Activated CD8-positive, alpha-beta memory T cell treated with anti-CD3 and anti-CD28 coated beads for 48 hours (primary cell): ENCODE data around the gene IQGAP3.

Source experiments
- DNase-seq, 3 experiments: peaks; one replicate each; pipeline ENCODE4 v3.0.0-alpha.2; 2020; ENCODE audit warnings: low read depth in 2 of 3, low spot score in 2 of 3

IQGAP3 gene

DNA sequence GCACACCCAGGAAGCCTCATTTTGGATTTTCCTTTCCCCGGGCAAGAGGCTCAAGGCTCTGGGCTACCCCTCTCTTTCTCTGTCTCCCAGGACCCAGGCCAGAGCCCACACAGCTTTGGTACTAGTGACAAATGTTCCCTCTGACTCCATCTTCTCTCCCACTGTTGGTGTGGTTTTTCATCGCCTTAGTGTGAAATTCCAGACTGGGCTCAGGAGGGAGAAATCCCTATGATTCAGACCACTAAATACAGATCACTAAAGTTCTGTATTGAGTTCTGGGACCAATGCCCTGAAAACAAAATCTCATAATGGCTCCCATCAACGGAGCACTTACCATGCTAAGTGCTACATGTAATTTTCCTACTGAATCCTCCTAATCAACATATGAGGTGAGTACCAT is 26.1 kb downstream of the IQGAP3 start:
- DNase-seq, result no peak

DNA sequence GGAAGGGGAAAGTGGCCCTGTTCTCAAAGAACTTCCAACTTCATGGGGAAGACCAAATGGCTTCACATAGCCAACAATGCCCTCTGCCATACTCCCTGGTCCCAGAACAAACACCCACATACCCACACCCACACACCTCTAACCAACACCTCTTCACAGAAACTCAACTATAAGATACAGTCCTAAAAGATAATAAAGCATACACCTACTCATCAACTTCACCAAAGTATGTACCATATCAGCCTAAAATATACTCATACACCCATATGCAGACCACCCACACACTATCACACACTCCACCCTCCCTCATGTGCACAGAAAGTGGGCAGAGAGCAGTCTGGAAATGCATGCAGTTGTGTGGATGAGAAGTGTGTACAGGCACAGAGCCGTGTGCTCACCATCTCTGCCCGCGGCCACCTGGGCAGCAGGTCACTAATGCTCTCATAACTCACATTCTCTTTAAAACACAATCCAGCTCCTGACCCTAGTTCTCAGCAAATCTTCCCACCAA is 27.7 kb downstream of the IQGAP3 start:
- DNase-seq, result no peak

DNA sequence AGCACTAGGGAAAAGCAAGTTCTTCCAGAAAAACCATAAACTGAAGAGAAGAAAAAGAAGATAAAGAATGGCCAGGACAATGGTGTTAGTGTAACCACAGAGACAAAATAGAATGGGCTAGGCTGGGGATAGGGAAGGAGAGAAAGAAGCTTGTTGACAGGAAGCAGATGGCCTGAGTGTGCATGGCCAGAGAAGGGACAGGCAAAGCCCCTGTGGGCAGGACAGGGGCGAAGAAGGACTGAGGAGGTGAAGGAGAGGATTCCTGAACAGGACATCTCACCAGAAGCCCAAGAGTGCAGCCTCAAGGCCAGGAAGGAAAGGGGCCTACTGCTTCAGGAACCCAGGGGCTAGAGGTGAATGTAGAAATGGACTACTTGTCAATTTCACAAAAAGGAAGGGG is 29.3 kb downstream of the IQGAP3 start:
- DNase-seq, result no peak

DNA sequence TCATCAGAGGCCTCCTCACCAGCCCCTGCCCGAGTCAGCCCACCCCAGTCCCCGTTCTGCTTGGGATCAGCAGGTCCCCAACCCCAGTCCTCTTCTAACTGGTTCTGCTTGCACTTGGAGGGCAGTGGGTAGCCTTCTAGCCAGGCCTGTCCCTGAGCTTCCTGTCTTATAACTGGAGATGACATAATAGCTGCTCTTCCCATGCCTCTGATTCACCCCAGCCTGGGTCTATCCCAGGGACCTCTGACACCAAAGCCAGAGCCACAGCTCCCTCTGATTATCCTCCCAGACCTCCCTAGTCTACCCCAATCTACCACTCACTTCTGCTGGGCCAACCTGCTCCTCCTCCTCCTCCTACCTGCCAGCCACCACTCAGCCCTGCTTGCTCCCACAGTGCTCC is 31.4 kb downstream of the IQGAP3 start:
- no peak for DNase-seq

DNA sequence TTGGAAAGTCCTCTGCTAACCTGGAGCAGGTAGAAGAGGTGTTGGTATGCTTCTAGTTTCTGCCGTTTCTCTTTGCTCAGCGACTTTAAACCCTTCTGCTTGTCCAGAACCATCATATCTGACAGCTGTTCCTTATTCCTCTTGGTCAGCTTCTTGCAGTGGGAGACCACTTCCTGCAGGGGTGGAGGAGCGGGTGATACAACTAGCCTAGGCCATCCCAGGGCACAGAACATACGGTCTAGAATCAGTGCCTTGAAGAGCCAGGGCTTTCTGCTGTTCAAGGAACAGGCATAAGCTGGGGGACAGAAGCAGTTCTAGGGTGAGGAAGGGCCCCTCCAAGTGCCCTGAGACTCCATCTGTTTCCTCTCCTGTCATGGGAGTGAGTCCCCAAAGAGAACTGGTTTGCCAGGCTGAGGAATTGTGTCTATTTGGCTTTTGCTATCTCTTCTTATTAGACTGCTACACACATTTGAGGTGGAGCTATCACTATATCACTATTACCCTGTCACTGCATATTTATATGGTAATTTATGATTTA is 32.5 kb downstream of the IQGAP3 start:
- DNase-seq, result no peak

DNA sequence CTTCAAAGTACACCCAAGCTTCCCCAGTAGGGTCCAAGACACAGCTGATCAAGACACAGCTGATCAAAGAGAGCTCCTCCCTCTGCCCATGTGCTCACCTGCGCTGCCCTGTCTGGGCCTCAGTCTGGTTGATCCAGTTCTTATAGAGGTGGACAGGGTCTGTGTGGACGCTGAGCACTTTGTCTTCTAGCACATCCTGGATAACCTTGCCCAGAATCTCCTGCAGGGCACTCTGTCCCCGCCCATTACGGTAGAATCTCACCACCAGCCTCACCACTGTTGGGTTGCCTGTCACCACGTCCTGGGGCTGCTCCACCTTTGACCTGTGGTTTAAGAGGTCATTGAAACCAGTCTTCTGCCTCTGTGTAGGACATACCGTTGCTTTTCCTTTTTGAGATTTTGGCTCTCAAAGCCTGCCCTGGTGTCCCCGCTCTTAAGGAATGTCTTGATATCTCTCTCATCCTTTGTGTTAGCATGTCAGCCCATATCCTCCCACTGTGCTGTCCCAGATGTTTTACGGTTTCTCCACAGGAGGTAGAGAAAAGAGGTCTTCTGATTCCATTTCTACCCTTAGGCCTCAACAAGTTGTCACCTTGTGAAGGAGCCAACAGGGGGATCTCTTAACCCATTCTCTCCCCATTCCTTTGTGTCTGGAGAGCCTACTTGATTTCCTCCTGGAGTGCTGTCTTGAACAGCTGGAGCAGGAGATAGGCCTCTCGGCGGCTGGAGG is 33.5 kb downstream of the IQGAP3 start:
- DNase-seq, result no peak

DNA sequence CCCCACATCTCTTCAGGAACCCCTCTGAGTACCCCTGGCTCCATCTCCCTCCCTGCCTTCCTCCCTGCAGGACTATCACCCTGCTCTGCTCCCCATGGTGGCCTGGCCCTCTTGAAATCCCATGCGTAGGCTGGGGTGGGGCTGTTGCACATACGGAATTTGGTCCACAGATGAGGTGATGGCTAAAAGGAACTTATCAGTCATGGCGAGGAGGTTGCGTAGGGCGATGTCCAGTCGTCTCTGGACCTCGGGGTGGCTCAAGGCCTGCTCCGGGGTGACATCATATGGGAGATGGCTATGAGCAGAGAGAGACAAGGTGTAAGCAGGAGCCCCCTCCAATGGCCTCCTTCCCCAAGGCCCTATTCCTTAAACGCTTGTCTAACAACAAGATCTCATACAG is 35.3 kb downstream of the IQGAP3 start:
- DNase-seq, result no peak

DNA sequence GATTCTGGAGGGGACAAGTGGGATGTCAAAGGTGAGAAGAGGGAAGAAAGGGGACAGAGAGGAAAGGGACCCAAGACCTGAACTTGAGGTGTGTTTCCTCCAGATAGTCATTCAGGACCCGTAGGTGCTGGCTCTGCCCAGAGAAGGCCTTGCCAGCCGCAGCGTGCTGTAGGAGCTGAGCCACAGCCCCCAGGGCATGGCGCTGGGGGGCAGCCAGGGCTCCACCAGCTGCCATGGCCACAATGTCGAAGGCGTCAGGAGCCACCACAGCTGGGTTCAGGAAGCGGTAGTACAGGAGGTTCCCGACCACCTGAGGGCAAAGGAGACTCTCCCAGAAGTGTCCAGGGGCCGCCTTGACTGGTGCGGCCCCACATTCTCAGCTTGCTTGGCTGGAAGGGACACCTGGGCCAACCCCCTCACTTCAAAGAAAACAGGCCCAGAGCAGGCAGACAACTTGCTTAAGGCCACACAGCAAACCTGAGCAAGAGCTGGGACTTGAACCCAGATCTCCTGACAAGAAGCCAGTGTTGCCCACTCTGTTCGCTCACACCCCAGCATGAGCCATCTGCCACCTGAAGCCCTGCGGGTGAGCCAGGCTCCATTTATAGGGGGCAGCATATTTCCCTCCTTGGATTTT is 37.8 kb downstream of the IQGAP3 start:
- no peak for DNase-seq

DNA sequence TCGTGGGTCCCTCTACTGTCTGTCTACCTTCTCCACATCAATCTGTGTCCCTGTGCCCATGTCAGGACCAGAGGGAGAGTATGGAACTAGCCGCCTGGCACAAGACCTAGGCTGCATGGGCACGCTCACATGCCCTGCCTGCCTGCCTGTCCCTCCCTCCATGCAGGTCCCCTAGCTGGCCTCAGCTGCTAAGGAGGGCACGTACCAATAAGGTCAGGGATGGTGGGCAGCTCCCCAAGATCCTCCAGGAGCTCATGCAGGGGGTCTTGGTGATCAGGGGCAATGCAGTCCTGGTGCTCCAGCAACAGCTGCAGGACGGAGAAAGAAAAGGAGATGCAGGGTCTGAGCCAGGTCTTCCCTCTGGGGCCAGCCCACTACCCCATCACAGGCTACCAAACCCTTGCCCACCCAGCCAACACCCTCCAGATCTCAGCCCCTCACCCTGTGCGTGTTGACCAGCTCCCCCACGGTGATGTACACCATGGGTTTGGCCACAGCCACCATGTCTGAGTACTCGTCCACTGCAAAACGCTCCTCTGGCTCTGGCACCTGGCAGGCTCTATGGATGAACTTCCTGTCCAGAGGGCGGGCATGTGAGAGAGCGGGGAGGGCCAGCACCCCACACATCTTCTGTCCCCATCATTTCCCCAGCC is 38.7 kb downstream of the IQGAP3 start:
- DNase-seq, result no peak

DNA sequence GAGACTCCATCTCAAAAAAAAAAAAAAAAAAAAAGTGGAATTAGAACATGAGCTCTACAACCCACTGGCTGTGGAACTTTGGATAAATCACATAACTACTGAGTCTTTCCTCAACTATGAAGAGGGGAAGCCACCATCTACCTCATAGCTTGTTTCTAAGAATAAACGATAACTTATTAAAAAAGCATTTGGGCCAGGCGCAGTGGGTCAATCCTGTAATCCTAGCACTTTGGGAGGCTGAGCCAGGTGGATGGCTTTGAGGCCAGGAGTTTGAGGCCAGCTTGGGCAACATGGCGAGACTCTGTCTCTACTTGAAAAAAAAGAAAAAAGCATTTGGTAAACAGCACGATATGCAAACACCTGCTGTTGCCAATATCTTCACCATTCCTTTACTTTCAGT is 40.0 kb downstream of the IQGAP3 start:
- no peak for DNase-seq

DNA sequence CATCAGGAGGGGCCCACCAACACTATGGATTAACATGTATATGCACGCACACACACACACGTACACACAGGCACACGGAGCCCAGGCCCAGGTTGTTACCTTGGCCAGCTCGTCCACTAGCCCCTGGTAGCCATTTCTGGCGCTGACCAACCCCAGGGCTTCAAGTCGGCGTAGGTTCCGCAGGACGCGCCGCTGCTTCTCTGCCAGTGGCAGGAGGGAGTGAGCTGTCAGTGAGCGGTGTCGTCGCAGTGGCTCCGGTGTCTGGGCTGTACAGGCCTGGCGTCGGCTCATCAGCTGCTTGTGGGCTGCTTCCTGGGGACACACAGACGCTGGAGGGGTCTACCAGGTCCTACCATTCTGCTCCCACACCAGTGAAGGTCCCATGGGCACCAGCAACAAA is 42.4 kb downstream of the IQGAP3 start:
- DNase-seq, result no peak

DNA sequence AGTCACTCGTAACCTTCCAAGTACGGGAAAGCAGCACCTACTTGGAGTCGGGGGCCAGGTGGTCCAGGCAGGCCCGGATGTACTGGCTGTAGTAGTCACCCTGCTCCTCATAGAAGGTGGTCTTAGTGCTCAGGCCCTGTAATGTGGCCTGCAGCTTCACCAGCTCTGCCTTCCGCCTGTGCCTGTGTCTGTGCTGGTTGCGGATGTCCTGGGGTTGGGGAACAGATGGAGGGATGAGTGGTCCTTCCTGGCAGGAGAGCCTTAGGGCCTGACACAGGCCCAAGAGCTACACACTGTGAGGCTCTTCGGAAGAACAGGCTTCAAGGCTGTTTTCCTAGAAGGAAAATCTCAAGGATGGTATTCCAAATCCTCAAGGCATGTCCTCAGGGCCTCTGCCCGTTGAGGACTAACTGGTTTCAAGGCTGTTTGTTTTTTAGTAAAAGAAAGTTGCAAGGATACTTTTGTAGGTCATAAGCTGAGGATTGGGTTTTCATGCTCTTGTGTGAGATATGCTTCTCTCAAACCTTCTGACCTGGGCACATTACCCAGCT is 43.4 kb downstream of the IQGAP3 start:
- no peak for DNase-seq

DNA sequence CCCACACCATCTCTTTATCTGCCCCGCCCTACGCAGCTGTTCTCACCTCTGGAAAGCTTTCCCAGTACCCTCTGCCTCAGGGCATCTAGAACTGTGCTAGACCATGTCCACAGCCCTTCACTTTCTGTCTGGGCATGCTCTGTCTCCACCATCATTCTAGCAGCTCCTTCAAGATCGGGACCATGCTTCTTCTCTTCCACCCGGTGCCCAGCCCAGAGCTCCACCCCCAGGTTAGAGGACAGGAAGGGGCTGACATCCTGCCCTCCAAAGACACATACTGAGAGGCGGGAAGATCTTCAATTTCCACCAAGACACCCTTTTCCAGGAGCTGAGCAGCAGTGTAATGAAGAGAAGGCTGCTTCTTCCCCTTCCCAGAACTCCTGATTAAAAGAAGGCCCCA is 44.1 kb downstream of the IQGAP3 start:
- DNase-seq, result no peak

DNA sequence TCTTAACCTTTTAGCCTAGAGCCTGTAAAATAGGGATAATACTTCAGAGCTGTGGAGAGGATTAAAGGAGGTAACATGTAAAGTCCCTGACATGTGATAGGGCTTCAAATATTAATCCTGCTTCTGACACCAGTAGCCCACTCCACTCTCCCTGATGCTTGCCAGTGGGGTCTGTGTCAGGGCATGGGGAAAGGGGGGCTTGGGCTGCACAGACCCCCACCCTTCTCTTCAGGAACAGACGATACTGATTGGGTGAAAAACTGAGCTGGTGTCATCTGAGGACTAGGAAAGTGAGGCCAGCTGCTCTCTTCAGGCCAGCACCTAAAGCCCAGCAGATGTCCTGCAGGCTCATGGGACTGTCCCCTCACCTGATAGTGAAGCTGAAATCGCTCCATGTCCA is 44.8 kb downstream of the IQGAP3 start:
- DNase-seq, result no peak

DNA sequence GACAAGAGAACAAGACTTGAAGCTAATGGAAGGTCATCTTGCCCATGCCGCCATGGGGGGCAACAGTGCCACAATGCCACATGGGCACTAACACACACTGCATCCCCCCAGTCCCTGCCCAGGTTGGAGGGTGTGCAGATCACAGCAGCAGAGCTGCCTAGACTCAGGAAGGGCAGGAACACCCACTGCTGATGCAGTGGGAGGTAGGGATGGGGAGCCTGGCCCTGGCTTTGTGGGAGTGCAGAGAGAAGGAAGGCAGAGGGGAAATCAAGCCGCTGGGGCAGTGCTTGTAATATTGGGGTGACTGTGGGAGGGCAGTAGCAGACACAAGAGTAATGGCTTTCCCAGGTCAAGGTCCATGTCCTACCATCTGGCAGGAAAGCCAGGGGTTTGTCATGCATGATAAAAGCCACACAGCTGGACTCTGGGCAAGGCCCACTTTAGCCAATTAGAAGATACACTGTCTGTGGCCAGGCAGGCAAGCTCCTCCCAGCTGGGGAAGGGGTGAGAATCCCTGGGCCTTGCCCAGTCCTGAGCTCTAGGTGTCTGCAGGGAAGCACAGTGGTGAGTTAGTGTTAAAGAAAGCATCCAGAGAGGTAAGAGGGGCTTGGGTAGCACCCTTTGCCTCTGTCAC is 46.4 kb downstream of the IQGAP3 start:
- no peak for DNase-seq

DNA sequence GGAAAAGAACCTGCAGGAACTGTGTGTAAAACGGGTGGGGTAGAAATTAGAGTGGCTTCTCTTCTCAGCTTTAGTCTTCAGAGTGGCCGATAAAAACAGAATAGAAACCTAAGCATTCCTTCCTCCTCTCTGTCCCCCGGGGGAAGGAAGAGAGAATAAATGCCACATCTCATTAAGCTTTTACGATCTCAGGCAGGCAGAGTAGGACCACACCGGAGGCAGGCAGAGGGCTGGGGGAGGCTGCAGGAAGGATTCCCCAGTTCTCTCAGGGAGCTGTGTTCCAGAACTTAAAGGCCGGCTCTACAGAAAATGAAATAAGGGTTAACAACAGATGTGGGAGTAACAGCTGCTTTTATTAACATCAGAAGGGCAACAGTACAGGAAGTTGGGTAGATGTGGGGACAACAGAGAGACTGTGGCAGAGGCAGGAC is 47.3 kb downstream of the IQGAP3 start:
- DNase-seq, result no peak

DNA sequence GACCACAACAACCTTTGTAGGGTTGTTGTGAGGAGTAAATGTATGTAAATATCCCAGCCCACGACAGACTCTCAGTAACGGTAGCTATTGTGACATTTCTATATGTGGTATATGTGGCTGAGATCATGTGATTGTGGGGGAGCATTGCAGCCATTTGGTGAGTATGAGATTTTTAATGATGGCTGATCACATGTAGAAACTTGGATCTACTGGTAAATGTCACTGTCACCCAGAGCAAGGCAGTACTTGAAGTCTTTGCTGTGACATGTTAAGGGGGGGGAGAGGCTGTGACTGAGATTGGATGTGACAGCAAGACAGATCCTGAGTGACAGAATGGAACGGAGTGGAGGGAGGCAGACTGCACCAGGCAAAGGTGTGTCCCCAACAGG is 47.9 kb downstream of the IQGAP3 start:
- no peak for DNase-seq

DNA sequence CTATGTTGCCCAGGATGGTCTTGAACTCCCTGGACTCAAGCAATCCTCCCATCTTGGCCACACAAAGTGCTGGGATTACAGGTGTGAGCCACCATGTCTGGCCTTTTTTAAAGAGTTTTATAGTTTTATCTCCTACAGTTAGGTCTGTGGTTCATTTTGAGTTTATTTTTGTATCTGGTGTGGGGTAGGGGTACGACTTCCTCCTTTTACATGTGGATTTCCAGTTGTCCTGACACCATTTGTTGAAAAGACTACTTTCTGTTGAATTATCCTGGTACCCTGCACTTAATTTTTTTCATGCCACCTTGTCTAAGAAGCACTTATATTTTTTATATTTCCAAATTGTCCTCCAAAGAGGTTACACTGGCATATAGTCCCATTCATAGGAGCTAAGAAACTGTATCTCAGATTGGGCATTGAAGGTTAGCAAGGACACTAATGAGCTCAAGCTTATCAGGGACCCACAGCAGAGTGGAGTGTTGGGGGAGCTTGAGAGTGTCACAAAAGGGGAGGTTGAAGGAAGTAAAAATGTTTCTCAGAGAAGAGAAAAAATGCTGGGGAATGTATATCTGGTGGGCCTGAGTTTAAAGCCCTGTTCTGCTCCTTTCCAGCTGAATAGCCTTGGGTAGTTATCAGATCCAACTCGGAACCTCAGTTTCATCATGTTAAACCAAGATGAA is 48.4 kb downstream of the IQGAP3 start:
- DNase-seq, result no peak

DNA sequence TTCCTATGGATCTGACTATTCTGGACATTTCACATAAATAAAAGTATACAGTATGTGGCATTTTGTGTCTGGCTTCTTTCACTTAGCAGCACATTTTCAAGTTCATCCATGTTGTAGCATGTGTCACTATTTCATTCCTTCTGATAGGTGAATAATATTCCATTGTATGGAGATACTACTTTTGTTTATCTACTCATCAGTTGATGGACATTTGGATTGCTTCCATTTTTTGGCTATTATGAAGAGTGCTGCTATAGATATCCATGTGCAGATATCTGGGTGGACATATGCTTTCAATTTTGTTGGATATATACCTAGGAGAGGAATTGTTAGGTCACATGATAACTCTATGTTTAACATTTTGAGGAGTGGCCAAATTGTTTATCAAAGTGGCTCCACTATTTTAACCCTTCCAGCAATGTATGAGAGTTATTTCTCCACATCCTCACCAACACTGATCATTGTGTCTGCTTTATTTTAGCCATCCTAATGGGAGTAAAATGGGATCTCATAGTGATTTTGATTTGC is 49.9 kb downstream of the IQGAP3 start:
- DNase-seq, result no peak

DNA sequence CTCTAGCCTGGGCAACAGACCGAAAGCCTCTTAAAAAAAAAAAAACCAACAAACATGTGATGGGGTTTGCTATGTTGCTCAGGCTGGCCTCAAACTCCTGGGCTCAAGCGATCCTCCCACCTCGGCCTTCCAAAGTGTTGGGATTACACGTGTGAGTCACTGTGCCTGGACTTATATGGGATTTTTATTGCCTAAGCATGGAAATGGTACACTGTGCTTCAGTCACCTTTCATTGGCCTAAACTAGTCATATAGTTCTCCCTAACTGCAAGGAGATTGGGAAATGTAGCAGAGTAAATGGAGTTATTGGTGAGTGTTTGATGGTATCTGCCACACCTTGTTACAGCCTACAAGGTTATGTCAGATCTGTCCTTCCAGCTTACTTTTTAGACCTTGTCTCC is 54.6 kb downstream of the IQGAP3 start:
- DNase-seq, result no peak

DNA sequence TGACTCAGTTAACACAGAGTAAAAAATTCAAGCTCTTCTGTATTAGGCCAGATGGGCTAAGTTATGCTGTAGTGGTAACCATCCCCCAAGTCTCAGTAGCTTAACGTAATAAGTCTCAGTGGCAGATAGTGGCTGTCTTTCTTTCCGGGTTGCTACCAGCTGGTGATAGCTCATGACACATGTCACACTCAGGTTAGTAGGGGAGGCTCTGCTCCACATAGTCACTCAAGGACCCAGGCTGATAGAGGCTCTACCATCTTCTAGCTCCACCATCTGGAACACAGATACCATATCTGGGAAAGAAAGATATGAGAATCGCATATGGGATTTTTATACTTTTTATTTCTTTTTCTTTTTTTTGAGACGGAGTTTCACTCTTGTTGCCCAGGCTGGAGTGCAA is 55.5 kb downstream of the IQGAP3 start:
- DNase-seq, result no peak
